ENCODE results near the gene ST6GALNAC2. TPM values are rescaled to one million over a fixed set of nuclear protein-coding genes. Genes with fewer than 3 reads are reported as not detected.
"Not testable (repeated sequence)": the region's sequence is repeated elsewhere in the genome, so short reads cannot be mapped to it uniquely, and the experiment has no call there.

Gene ST6GALNAC2
- total RNA-seq, 1 donor from 2014 or later = 24.8 TPM

DNA sequence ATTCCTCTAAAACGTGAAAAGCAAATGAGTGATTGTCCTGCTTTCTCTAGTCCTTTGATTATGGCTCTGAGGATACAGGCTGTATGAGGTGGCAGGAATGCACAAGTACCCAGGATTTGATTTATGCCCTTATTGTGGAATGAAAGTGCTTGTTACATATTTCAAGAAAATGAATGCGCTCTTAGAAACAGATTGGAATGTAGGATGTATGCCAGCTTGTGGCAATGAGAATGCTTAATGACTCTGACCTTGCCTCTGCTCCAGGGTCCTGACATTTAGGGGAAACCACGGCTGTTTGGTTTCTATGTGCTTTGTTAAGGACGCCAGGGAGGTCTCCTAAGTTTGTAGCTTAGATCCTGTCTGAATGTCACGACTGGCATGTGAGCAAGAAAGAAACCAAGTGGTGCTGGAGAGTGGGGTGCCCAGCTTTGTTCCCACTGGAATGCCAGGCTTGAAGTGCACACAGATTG lies 23.8 kb downstream of the ST6GALNAC2 start:
- Histone ChIP-seq H3K36me3 (peaks cover 0 to 19% of the 10 kb centered on the region in 2 donors), H3K4me1 (peaks cover 55% of the 10 kb centered on the region), H3K27me3 (no peaks in the 10 kb centered on the region), H3K4me3 (no peak overlapping the region), H3K9me3 (no peaks in the 10 kb centered on the region), H3K27ac (peak overlapping the region; percentile 51)
- intact Hi-C loops (cut with DNase I) = no loop called here
- TF ChIP-seq, protein P1, sequence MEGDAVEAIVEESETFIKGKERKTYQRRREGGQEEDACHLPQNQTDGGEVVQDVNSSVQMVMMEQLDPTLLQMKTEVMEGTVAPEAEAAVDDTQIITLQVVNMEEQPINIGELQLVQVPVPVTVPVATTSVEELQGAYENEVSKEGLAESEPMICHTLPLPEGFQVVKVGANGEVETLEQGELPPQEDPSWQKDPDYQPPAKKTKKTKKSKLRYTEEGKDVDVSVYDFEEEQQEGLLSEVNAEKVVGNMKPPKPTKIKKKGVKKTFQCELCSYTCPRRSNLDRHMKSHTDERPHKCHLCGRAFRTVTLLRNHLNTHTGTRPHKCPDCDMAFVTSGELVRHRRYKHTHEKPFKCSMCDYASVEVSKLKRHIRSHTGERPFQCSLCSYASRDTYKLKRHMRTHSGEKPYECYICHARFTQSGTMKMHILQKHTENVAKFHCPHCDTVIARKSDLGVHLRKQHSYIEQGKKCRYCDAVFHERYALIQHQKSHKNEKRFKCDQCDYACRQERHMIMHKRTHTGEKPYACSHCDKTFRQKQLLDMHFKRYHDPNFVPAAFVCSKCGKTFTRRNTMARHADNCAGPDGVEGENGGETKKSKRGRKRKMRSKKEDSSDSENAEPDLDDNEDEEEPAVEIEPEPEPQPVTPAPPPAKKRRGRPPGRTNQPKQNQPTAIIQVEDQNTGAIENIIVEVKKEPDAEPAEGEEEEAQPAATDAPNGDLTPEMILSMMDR (IDR thresholded peaks at IDR 0.05) = no peak
- TF ChIP-seq POLR2A (IDR thresholded peaks at IDR 0.05) = no peak
- no peak for TF ChIP-seq POLR2AphosphoS5 (IDR thresholded peaks at IDR 0.05; ENCODE audit: insufficient read depth in 1 of 2, low read depth in 1 of 2)
- no peak for DNase-seq (ENCODE audit: extremely low spot score in 2 of 2)

DNA sequence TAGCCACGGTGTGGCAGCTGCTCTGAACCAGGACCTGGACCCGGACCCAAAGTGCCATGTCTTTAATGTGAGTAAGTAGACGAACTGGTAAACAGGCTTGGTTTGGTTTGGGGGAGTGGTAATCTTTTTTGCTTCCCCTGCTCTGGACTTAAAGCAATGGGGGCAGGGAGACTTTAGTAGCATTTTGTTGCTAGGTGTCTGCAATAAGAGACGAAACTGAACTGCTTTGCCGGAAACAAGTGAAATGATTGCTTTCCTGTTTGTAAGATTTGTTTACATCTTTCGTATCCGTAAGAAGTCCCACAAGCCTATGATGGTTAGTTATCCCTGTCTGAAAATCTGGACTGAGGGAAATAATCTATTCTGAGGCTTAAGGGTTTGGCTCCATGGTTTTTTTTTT lies 24.3 kb downstream of the ST6GALNAC2 start:
- peaks cover 0 to 19% of the 10 kb centered on the region in 2 donors for H3K36me3 ChIP-seq
- H3K27me3 ChIP-seq = no peaks in the 10 kb centered on the region
- intact Hi-C loops (cut with DNase I) = no loop called here
- TF ChIP-seq POLR2AphosphoS5 (IDR thresholded peaks at IDR 0.05; ENCODE audit: insufficient read depth in 1 of 2, low read depth in 1 of 2) = no peak
- no peak for TF ChIP-seq POLR2A (IDR thresholded peaks at IDR 0.05)
- TF ChIP-seq, protein P1 (IDR thresholded peaks at IDR 0.05) = no peak
- DNase-seq (ENCODE audit: extremely low spot score in 2 of 2) = no peak
- no peaks in the 10 kb centered on the region for H3K9me3 ChIP-seq
- no peak overlapping the region for H3K4me3 ChIP-seq
- peak overlapping the region; percentile 51 for H3K27ac ChIP-seq
- peaks cover 58% of the 10 kb centered on the region for H3K4me1 ChIP-seq

DNA sequence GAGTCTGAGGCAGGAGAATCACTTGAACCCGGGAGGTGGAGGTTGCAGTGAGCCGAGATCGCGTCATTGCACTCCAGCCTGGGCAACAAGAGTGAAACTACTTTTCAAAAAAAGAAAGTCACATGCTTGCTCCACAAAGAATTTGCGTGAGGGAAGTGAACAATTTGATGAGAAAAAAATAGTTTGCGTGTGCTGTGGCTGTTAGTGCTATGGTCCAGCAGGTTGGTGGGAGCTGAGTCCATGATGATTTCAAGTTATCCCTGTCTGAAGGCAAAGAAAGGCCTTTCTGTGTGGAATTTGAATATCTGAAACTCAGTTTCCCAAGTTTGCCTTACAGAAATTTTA lies 24.8 kb downstream of the ST6GALNAC2 start:
- TF ChIP-seq POLR2A (IDR thresholded peaks at IDR 0.05) = no peak
- TF ChIP-seq POLR2AphosphoS5 (IDR thresholded peaks at IDR 0.05; ENCODE audit: insufficient read depth in 1 of 2, low read depth in 1 of 2) = no peak
- TF ChIP-seq, protein P1 (IDR thresholded peaks at IDR 0.05) = no peak
- peak overlapping the region; percentile 47 for H3K27ac ChIP-seq

DNA sequence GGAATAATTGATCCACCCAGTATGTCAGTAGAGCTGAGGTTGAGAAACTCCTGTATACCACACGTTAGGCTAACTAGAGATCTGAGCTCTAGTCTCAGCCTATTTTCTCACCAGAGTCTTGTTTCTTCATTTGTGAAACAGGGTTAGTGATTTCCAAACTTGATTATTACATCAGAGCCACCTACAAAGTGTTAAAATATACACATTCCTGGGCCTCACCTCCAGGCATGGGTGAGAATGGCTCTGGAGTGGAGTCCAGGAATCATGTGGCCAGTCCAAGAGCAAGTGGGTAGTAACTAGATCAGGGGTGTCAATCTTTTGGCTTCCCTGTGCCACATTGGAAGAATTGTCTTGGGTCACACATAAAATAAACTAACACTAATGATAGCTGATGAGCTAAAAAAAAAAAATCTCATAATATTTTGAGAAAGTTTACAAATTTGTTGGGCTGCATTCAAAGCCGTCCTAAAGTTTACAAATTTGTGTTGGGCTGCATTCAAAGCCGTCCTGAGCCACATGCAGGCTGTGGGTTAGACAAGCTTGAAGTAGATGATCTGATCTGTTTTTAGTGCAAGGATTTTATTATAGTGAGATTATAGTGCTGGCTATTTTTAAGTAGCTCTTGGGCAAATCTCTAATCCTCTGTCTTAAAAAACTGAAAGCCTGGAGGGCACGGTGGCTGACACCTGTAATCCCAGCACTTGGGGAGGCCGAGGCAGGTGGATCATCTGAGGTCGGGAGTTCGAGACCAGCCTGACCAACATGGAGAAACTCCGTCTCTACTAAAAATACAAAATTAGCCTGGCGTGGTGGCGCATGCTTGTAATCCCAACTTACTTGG lies 25.4 kb downstream of the ST6GALNAC2 start:
- intact Hi-C loops (cut with DNase I) = no loop called here
- Histone ChIP-seq H3K36me3 (peaks cover 0 to 19% of the 10 kb centered on the region in 2 donors), H3K27ac (peak overlapping the region; percentile 47), H3K4me3 (no peak overlapping the region), H3K4me1 (peaks cover 63% of the 10 kb centered on the region), H3K27me3 (no peaks in the 10 kb centered on the region), H3K9me3 (no peaks in the 10 kb centered on the region)
- TF ChIP-seq POLR2AphosphoS5 (IDR thresholded peaks at IDR 0.05; ENCODE audit: insufficient read depth in 1 of 2, low read depth in 1 of 2) = no peak
- TF ChIP-seq, protein P1 (IDR thresholded peaks at IDR 0.05) = no peak
- no peak for TF ChIP-seq POLR2A (IDR thresholded peaks at IDR 0.05)
- DNase-seq (ENCODE audit: extremely low spot score in 2 of 2) = no peak

More for the DNA sequence above, 24.8 kb downstream of the ST6GALNAC2 start:
- H3K9me3 ChIP-seq = no peaks in the 10 kb centered on the region
- peaks cover 0 to 19% of the 10 kb centered on the region in 2 donors for H3K36me3 ChIP-seq
- H3K4me1 ChIP-seq = peaks cover 63% of the 10 kb centered on the region
- intact Hi-C loops (cut with DNase I) = no loop called here
- no peak for DNase-seq (ENCODE audit: extremely low spot score in 2 of 2)
- no peaks in the 10 kb centered on the region for H3K27me3 ChIP-seq
- H3K4me3 ChIP-seq = no peak overlapping the region

DNA sequence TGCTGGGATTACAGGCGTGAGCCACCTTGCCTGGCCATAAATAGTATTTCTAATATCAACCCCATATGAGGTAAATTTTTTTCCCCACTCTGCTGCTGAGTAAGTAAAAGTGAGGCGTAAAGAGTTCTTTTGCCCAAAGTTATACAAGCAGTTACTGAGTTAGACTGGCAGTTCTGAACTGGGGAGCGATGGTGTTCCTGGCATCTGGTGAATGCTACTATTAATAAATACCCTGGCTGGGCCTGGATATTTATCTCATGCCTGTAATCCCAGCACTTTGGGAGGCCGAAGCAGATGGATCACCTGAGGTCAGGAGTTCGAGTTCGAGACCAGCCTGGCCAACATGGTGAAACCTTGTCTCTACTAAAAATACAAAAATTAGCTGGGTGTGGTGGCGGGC lies 26.2 kb downstream of the ST6GALNAC2 start:
- H3K27me3 ChIP-seq; H3K9me3 ChIP-seq; DNase-seq (ENCODE audit: extremely low spot score in 2 of 2); intact Hi-C loops (cut with DNase I): not testable (repeated sequence)
- Histone ChIP-seq H3K27ac (peak overlapping the region; percentile 47), H3K4me3 (peak overlapping the region; percentile 30 to 73), H3K36me3 (peaks cover 0 to 14% of the 10 kb centered on the region in 2 donors), H3K4me1 (peaks cover 63% of the 10 kb centered on the region)
